Measurements from ENCODE around the gene TMEM204. TPM values are rescaled to one million over a fixed set of nuclear protein-coding genes. Genes with fewer than 3 reads are reported as not detected.

TMEM204 gene
- total RNA-seq, 2 donors from 2014 or later, result 2.9 to 5.0 TPM

GRCh38 chr16:1506494-1507213, 26.8 kb upstream of the TMEM204 start:
- DNase-seq, result no peak

GRCh38 chr16:1508494-1509187, 24.8 kb upstream of the TMEM204 start:
- Histone ChIP-seq H3K36me3 (no peaks in the 10 kb centered on the region), H3K9me3 (no peaks in the 10 kb centered on the region), H3K27me3 (no peaks in the 10 kb centered on the region), H3K4me1 (no peaks in the 10 kb centered on the region), H3K27ac (no peak overlapping the region), H3K4me3 (no peak overlapping the region), H3K9ac (ENCODE audit: low read depth in 2 of 2, low read length in 2 of 2) (no peak overlapping the region)
- no peak for DNase-seq
- TF ChIP-seq CTCF (IDR thresholded peaks at IDR 0.05), result no peak
- intact Hi-C loops (cut with DNase I), result no loop called here

More at GRCh38 chr16:1506494-1507213, 26.8 kb upstream of the TMEM204 start:
- Histone ChIP-seq H3K4me1 (no peaks in the 10 kb centered on the region), H3K27me3 (no peaks in the 10 kb centered on the region), H3K4me3 (no peak overlapping the region), H3K9ac (ENCODE audit: low read depth in 2 of 2, low read length in 2 of 2) (no peak overlapping the region), H3K27ac (no peak overlapping the region), H3K36me3 (peaks cover 6% of the 10 kb centered on the region), H3K9me3 (no peaks in the 10 kb centered on the region)
- no peak for TF ChIP-seq CTCF (IDR thresholded peaks at IDR 0.05)
- intact Hi-C loops (cut with DNase I), result no loop called here

- Histone ChIP-seq H3K9ac (ENCODE audit: low read depth in 2 of 2, low read length in 2 of 2) (no peak overlapping the region), H3K27me3 (no peaks in the 10 kb centered on the region), H3K27ac (no peak overlapping the region), H3K4me1 (no peaks in the 10 kb centered on the region), H3K36me3 (no peaks in the 10 kb centered on the region), H3K4me3 (no peak overlapping the region), H3K9me3 (no peaks in the 10 kb centered on the region)
- intact Hi-C loops (cut with DNase I), result no loop called here
- no peak for DNase-seq
- no peak for TF ChIP-seq CTCF (IDR thresholded peaks at IDR 0.05)
These were observed 23.9 kb upstream of the TMEM204 start for GRCh38 chr16:1509307-1510221.

GRCh38 chr16:1510272-1510671, 23.2 kb upstream of the TMEM204 start:
- no peak for DNase-seq
- H3K4me3 ChIP-seq, result no peak overlapping the region
- no peaks in the 10 kb centered on the region for H3K4me1 ChIP-seq
- no peak for TF ChIP-seq CTCF (IDR thresholded peaks at IDR 0.05)
- no peaks in the 10 kb centered on the region for H3K36me3 ChIP-seq
- intact Hi-C loops (cut with DNase I), result no loop called here
- H3K9ac ChIP-seq (ENCODE audit: low read depth in 2 of 2, low read length in 2 of 2), result no peak overlapping the region
- H3K9me3 ChIP-seq, result no peaks in the 10 kb centered on the region
- H3K27ac ChIP-seq, result no peak overlapping the region
- H3K27me3 ChIP-seq, result no peaks in the 10 kb centered on the region

GRCh38 chr16:1510941-1511351, 22.5 kb upstream of the TMEM204 start:
- intact Hi-C loops (cut with DNase I), result no loop called here
- H3K27me3 ChIP-seq, result no peaks in the 10 kb centered on the region
- H3K9me3 ChIP-seq, result no peaks in the 10 kb centered on the region
- no peak for TF ChIP-seq CTCF (IDR thresholded peaks at IDR 0.05)
- H3K27ac ChIP-seq, result no peak overlapping the region
- no peak overlapping the region for H3K4me3 ChIP-seq
- DNase-seq, result no peak
- no peak overlapping the region for H3K9ac ChIP-seq (ENCODE audit: low read depth in 2 of 2, low read length in 2 of 2)
- no peaks in the 10 kb centered on the region for H3K4me1 ChIP-seq
- no peaks in the 10 kb centered on the region for H3K36me3 ChIP-seq
